ENCODE results near the gene PLXND1. TPM values are rescaled to one million over a fixed set of nuclear protein-coding genes. Genes with fewer than 3 reads are reported as not detected.

PLXND1 gene
- total and polyA plus RNA-seq, 2 donors from 2014 or later, result 67.0 to 152 TPM

DNA sequence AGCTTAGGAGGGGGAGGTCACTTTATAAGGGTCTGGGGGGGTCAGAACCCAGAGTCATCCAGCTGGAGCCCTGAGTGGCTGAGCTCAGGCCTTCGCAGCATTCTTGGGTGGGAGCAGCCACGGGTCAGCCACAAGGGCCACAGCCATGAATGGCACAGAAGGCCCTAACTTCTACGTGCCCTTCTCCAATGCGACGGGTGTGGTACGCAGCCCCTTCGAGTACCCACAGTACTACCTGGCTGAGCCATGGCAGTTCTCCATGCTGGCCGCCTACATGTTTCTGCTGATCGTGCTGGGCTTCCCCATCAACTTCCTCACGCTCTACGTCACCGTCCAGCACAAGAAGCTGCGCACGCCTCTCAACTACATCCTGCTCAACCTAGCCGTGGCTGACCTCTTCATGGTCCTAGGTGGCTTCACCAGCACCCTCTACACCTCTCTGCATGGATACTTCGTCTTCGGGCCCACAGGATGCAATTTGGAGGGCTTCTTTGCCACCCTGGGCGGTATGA is 77.8 kb downstream of the PLXND1 start, which contains the start of gene RHO:
Gene RHO, plus strand, starts transcription at position 51 of the 512 bp plus-strand sequence. Its CDS starts 95 bp downstream, at position 146.
- H3K4me1 ChIP-seq (ENCODE audit: control insufficient read depth in 2 of 3, insufficient read depth in 2 of 3, low read depth in 1 of 3, low read length in 3 of 3), result peaks cover 3 to 7% (median 6%) of the 10 kb centered on the region in 3 donors
- H3K36me3 ChIP-seq (ENCODE audit: control insufficient read depth in 2 of 3, insufficient read depth in 3 of 3, low read length in 3 of 3), result no peaks in the 10 kb centered on the region
- intact Hi-C loops (cut with DNase I), result no loop called here
- TF ChIP-seq, protein P1, sequence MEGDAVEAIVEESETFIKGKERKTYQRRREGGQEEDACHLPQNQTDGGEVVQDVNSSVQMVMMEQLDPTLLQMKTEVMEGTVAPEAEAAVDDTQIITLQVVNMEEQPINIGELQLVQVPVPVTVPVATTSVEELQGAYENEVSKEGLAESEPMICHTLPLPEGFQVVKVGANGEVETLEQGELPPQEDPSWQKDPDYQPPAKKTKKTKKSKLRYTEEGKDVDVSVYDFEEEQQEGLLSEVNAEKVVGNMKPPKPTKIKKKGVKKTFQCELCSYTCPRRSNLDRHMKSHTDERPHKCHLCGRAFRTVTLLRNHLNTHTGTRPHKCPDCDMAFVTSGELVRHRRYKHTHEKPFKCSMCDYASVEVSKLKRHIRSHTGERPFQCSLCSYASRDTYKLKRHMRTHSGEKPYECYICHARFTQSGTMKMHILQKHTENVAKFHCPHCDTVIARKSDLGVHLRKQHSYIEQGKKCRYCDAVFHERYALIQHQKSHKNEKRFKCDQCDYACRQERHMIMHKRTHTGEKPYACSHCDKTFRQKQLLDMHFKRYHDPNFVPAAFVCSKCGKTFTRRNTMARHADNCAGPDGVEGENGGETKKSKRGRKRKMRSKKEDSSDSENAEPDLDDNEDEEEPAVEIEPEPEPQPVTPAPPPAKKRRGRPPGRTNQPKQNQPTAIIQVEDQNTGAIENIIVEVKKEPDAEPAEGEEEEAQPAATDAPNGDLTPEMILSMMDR (IDR thresholded peaks at IDR 0.05; ENCODE audit: borderline replicate concordance, extremely low read depth, insufficient read depth), result no peak
- DNase-seq, result no peak
- H3K4me3 ChIP-seq (ENCODE audit: low read length in 3 of 3), result no peak within 1 kb of the TSS
- H3K9me3 ChIP-seq (ENCODE audit: control insufficient read depth in 2 of 3, insufficient read depth in 1 of 3, low read length in 3 of 3), result no peaks in the 10 kb centered on the region
- FAIRE-seq, result no peak
- H3K9ac ChIP-seq (ENCODE audit: low read length in 3 of 3), result no peak within 1 kb of the TSS
- no peaks in the 10 kb centered on the region for H3K27me3 ChIP-seq (ENCODE audit: control insufficient read depth, insufficient read depth, low read length)
- no peak within 1 kb of the TSS for H3K27ac ChIP-seq (ENCODE audit: low read depth in 2 of 2, low read length in 2 of 2)

- H3K9me3 ChIP-seq (ENCODE audit: control insufficient read depth in 2 of 3, insufficient read depth in 1 of 3, low read length in 3 of 3), result no peaks in the 10 kb centered on the region
- no peak for FAIRE-seq
Observed at GRCh38 chr3:129527262-129527661, 79.2 kb downstream of the PLXND1 start.

GRCh38 chr3:129526121-129526900 is 80.2 kb downstream of the PLXND1 start:
- H3K4me3 ChIP-seq (ENCODE audit: low read length in 3 of 3), result no peak overlapping the region
- H3K9me3 ChIP-seq (ENCODE audit: control insufficient read depth in 2 of 3, insufficient read depth in 1 of 3, low read length in 3 of 3), result no peaks in the 10 kb centered on the region
- DNase-seq (no peak), FAIRE-seq (no peak)
- TF ChIP-seq, protein P1 (IDR thresholded peaks at IDR 0.05; ENCODE audit: borderline replicate concordance, extremely low read depth, insufficient read depth), result no peak
- no peaks in the 10 kb centered on the region for H3K27me3 ChIP-seq (ENCODE audit: control insufficient read depth, insufficient read depth, low read length)
- intact Hi-C loops (cut with DNase I), result no loop called here
- no peak overlapping the region for H3K9ac ChIP-seq (ENCODE audit: low read length in 3 of 3)
- peaks cover 3 to 7% (median 6%) of the 10 kb centered on the region in 3 donors for H3K4me1 ChIP-seq (ENCODE audit: control insufficient read depth in 2 of 3, insufficient read depth in 2 of 3, low read depth in 1 of 3, low read length in 3 of 3)
- no peak overlapping the region for H3K27ac ChIP-seq (ENCODE audit: low read depth in 2 of 2, low read length in 2 of 2)
- no peaks in the 10 kb centered on the region for H3K36me3 ChIP-seq (ENCODE audit: control insufficient read depth in 2 of 3, insufficient read depth in 3 of 3, low read length in 3 of 3)

More at GRCh38 chr3:129527262-129527661, 79.2 kb downstream of the PLXND1 start:
- DNase-seq, result no peak
- peaks cover 3 to 7% (median 6%) of the 10 kb centered on the region in 3 donors for H3K4me1 ChIP-seq (ENCODE audit: control insufficient read depth in 2 of 3, insufficient read depth in 2 of 3, low read depth in 1 of 3, low read length in 3 of 3)
- H3K36me3 ChIP-seq (ENCODE audit: control insufficient read depth in 2 of 3, insufficient read depth in 3 of 3, low read length in 3 of 3), result no peaks in the 10 kb centered on the region
- no peaks in the 10 kb centered on the region for H3K27me3 ChIP-seq (ENCODE audit: control insufficient read depth, insufficient read depth, low read length)
- no peak overlapping the region for H3K9ac ChIP-seq (ENCODE audit: low read length in 3 of 3)
- no peak overlapping the region for H3K27ac ChIP-seq (ENCODE audit: low read depth in 2 of 2, low read length in 2 of 2)
- no peak overlapping the region for H3K4me3 ChIP-seq (ENCODE audit: low read length in 3 of 3)
- TF ChIP-seq, protein P1 (IDR thresholded peaks at IDR 0.05; ENCODE audit: borderline replicate concordance, extremely low read depth, insufficient read depth), result no peak
- intact Hi-C loops (cut with DNase I), result no loop called here

Measured in kidney (tissue), 14 donors.